Activated T-helper 2 cell treated with anti-CD3 and anti-CD28 coated beads, Interferon-gamma antibody, Interleukin-2, Interleukin-4, amounts not matched to agents 10 μg/mL and 5 μg/mL and 100 μg/mL, durations not matched to agents 14 hours and 24 hours and 36 hours (primary cell): Measurements from ENCODE around the gene MEF2C. TPM values are rescaled to one million over a fixed set of nuclear protein-coding genes. Genes with fewer than 3 reads are reported as not detected.

Source experiments
- DNase-seq: peaks from one replicate; pipeline ENCODE4 v3.0.0; 2021; ENCODE audit warnings: low spot score
- H3K27ac Mint-ChIP-seq: one replicate; pipeline ENCODE4 v1.8.0; 2021; ENCODE audit warnings: mixed read lengths
- H3K27me3 Mint-ChIP-seq: one replicate; pipeline ENCODE4 v1.8.0; 2021; ENCODE audit warnings: low read depth, mixed read lengths
- H3K36me3 Mint-ChIP-seq: one replicate; pipeline ENCODE4 v1.8.0; 2021; ENCODE audit warnings: low read depth, mixed read lengths
- H3K4me1 Mint-ChIP-seq: one replicate; pipeline ENCODE4 v1.8.0; 2021; ENCODE audit warnings: low read depth, mixed read lengths
- H3K4me3 Mint-ChIP-seq: one replicate; pipeline ENCODE4 v1.8.0; 2021; ENCODE audit warnings: low read depth, mild to moderate bottlenecking, moderate library complexity, mixed read lengths
- H3K9me3 Mint-ChIP-seq: one replicate; pipeline ENCODE4 v1.8.0; 2021; ENCODE audit warnings: mixed read lengths
- intact Hi-C: fragments of 100-400 bp; cut with micrococcal nuclease; formaldehyde crosslinking; loops from one replicate; pipeline ENCODE4 v1.15.1; 2023
- total RNA-seq: library from RNA; stranded (reverse); gene quantifications from 2 replicates; pipeline ENCODE4 v1.2.3, GENCODE V29; 2022

The MEF2C gene
- total RNA-seq, 1 donor from 2014 or later: 0.25 TPM

DNA sequence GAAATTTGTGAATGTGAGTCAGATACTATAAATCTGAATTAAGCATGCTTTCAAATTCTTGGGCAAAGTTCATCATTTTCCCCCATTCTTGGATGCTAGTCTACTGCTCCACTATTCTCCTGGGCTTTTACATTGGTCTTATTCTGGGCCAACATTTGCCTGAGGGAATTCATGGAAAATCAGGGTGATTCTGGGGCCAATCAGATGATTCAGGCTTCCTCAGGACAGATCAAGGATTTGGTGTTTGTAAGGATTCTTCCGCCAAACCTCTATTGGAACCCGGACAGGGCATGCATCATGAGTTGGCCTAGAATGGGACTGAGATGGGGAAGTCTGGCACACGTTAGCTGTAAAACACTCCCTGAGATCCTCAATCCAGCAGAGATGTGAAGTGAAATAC is 113.8 kb downstream of the MEF2C start:
- no peaks in the 10 kb centered on the region for H3K36me3 Mint-ChIP-seq

DNA sequence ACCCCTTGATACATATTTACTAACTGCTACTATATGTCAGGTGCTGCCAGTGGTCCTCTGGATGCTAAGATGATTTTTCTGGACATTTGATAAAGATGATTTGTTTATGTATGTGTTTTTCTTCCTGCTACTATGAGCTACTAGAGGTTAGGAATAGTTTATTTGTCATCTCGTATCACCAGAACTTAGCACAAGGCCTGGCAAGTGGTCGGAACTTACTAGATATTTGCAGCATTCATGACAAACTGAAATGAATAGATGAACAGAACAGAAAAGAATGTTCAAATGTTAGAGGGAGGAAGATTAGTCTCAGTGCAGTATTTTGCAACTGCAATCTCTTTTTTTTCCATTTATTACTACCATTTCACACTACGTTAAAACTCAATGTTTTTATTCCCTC is 114.6 kb downstream of the MEF2C start:
- Mint-ChIP-seq H3K36me3 (no peaks in the 10 kb centered on the region), H3K4me3 (no peak overlapping the region), H3K27ac (no peak overlapping the region), H3K4me1 (no peaks in the 10 kb centered on the region), H3K27me3 (peaks cover 18% of the 10 kb centered on the region), H3K9me3 (no peaks in the 10 kb centered on the region)
- DNase-seq: no peak
- intact Hi-C loops: no loop called here

More for the DNA sequence above, 113.8 kb downstream of the MEF2C start:
- intact Hi-C loops: no loop called here
- Mint-ChIP-seq H3K27me3 (peaks cover 18% of the 10 kb centered on the region), H3K9me3 (no peaks in the 10 kb centered on the region), H3K27ac (no peak overlapping the region), H3K4me1 (no peaks in the 10 kb centered on the region), H3K4me3 (no peak overlapping the region)
- no peak for DNase-seq

DNA sequence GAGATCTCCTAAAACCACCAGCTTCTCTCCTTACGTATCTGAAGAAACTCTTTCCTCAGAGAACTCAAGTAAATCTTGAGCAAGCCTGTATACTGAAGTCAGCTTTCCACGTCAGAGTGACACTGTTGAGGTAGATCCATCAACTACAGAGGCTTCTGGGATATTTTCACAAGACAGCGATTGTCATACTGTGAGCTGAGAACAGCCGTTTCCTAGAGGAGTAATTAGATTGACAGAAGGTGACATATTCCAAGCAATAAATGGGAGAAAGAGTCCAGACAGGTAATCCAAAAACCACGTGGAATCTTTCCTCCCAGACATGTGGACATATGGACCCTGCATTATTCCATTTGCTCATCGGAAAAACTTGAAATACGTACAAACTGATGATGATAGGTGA is 117.2 kb downstream of the MEF2C start:
- no peaks in the 10 kb centered on the region for H3K4me1 Mint-ChIP-seq
- no peaks in the 10 kb centered on the region for H3K9me3 Mint-ChIP-seq
- DNase-seq: no peak
- no peak overlapping the region for H3K4me3 Mint-ChIP-seq
- H3K36me3 Mint-ChIP-seq: no peaks in the 10 kb centered on the region
- no peak overlapping the region for H3K27ac Mint-ChIP-seq
- intact Hi-C loops: no loop called here
- peaks cover 24% of the 10 kb centered on the region for H3K27me3 Mint-ChIP-seq

- no peaks in the 10 kb centered on the region for H3K9me3 Mint-ChIP-seq
Observed at GRCh38 chr5:88765171-88765570, 117.8 kb downstream of the MEF2C start.

GRCh38 chr5:88761939-88762338 is 121.0 kb downstream of the MEF2C start:
- H3K27ac Mint-ChIP-seq: no peak overlapping the region

More at GRCh38 chr5:88765171-88765570, 117.8 kb downstream of the MEF2C start:
- no peaks in the 10 kb centered on the region for H3K4me1 Mint-ChIP-seq
- DNase-seq: no peak
- intact Hi-C loops: no loop called here
- H3K27me3 Mint-ChIP-seq: peaks cover 29% of the 10 kb centered on the region
- no peak overlapping the region for H3K27ac Mint-ChIP-seq
- no peaks in the 10 kb centered on the region for H3K36me3 Mint-ChIP-seq
- H3K4me3 Mint-ChIP-seq: no peak overlapping the region

GRCh38 chr5:88761269-88761850 is 121.6 kb downstream of the MEF2C start:
- Mint-ChIP-seq H3K9me3 (no peaks in the 10 kb centered on the region), H3K36me3 (no peaks in the 10 kb centered on the region), H3K27ac (no peak overlapping the region), H3K4me1 (no peaks in the 10 kb centered on the region), H3K27me3 (peaks cover 36% of the 10 kb centered on the region), H3K4me3 (no peak overlapping the region)
- intact Hi-C loops: no loop called here
- no peak for DNase-seq

More at GRCh38 chr5:88761939-88762338, 121.0 kb downstream of the MEF2C start:
- no peaks in the 10 kb centered on the region for H3K4me1 Mint-ChIP-seq
- H3K36me3 Mint-ChIP-seq: no peaks in the 10 kb centered on the region
- H3K4me3 Mint-ChIP-seq: no peak overlapping the region
- intact Hi-C loops: no loop called here
- peaks cover 35% of the 10 kb centered on the region for H3K27me3 Mint-ChIP-seq
- no peak for DNase-seq
- no peaks in the 10 kb centered on the region for H3K9me3 Mint-ChIP-seq

DNA sequence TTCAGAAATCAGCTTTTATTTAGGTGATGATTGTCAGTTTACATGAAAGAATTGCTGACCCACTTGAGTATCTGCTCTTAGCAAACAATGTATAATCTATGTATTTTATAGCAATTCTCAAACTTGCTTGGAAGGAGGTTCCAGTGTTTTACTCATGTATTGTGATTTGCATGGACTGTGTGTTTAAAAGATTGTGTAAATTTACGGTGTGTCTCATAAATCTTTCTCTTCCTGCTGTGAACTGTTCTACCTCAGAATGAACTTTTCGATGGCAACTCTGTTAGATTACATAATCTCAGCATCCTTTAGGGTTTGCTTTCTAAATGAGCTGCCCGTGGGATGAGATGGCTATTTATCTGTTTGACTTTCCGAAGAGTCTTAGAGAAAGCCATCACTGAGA is 122.5 kb downstream of the MEF2C start:
- no peak for DNase-seq
- H3K9me3 Mint-ChIP-seq: no peaks in the 10 kb centered on the region

GRCh38 chr5:88758591-88758990 is 124.4 kb downstream of the MEF2C start:
- intact Hi-C loops: no loop called here
- no peak overlapping the region for H3K4me3 Mint-ChIP-seq
- H3K9me3 Mint-ChIP-seq: no peaks in the 10 kb centered on the region
- H3K36me3 Mint-ChIP-seq: no peaks in the 10 kb centered on the region
- DNase-seq: no peak
- peaks cover 43% of the 10 kb centered on the region for H3K27me3 Mint-ChIP-seq
- no peaks in the 10 kb centered on the region for H3K4me1 Mint-ChIP-seq
- H3K27ac Mint-ChIP-seq: no peak overlapping the region

More for the DNA sequence above, 122.5 kb downstream of the MEF2C start:
- Mint-ChIP-seq H3K4me1 (no peaks in the 10 kb centered on the region), H3K27me3 (peaks cover 36% of the 10 kb centered on the region), H3K27ac (no peak overlapping the region), H3K36me3 (no peaks in the 10 kb centered on the region), H3K4me3 (no peak overlapping the region)
- intact Hi-C loops: no loop called here

DNA sequence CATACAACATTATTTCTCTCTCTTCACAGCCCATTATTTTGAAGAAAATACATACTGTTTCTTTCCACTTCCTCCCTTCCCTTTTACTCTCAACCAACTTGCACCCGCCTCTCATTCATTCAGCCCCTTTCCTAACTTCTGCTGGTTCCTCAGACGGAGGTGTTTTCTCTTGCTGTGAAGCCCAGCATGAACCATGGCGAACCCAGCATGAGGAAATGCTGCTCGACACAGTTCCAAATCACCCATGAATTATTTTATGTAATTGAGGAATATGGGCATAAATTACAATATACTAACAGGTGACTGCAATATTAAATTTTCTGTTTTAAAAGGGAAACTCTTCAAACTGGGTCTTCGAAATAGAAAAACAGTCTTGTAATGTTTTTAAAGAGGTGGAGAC is 124.8 kb downstream of the MEF2C start:
- H3K4me3 Mint-ChIP-seq: no peak overlapping the region
- intact Hi-C loops: no loop called here
- H3K27me3 Mint-ChIP-seq: peaks cover 43% of the 10 kb centered on the region
- no peaks in the 10 kb centered on the region for H3K4me1 Mint-ChIP-seq
- no peaks in the 10 kb centered on the region for H3K9me3 Mint-ChIP-seq
- H3K36me3 Mint-ChIP-seq: no peaks in the 10 kb centered on the region
- no peak overlapping the region for H3K27ac Mint-ChIP-seq
- no peak for DNase-seq

DNA sequence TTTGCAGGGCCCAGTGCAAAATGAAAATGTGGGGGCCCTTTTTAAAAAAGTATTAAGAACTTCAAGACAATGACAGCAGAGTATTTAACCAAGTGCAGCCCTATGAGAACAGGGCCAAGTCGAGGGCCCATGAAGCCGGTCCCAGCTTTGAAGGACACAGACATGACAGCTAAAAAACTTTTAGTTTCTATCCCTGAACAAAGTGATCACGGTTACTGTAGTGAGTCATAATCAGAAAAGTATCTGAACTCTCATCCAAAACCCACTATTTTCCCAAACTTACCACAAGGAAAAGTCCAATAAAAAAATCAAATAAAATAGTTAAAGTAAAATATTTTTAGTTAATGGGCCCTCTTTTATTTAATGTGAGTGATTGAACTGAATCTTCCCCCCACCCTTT is 126.0 kb downstream of the MEF2C start:
- intact Hi-C loops: no loop called here
- Mint-ChIP-seq H3K4me3 (no peak overlapping the region), H3K27me3 (peaks cover 46% of the 10 kb centered on the region), H3K36me3 (no peaks in the 10 kb centered on the region), H3K27ac (no peak overlapping the region), H3K4me1 (no peaks in the 10 kb centered on the region), H3K9me3 (no peaks in the 10 kb centered on the region)
- no peak for DNase-seq

GRCh38 chr5:88748666-88749065 is 134.3 kb downstream of the MEF2C start:
- Mint-ChIP-seq H3K4me1 (peaks cover 7% of the 10 kb centered on the region), H3K27me3 (peaks cover 27% of the 10 kb centered on the region), H3K4me3 (no peak overlapping the region), H3K36me3 (no peaks in the 10 kb centered on the region), H3K27ac (no peak overlapping the region), H3K9me3 (no peaks in the 10 kb centered on the region)
- intact Hi-C loops: no loop called here
- DNase-seq: no peak

GRCh38 chr5:88746438-88746882 is 136.5 kb downstream of the MEF2C start:
- Mint-ChIP-seq H3K27me3 (peaks cover 24% of the 10 kb centered on the region), H3K4me1 (peaks cover 3% of the 10 kb centered on the region), H3K36me3 (no peaks in the 10 kb centered on the region), H3K27ac (no peak overlapping the region), H3K9me3 (no peaks in the 10 kb centered on the region), H3K4me3 (no peak overlapping the region)
- no peak for DNase-seq
- intact Hi-C loops: no loop called here

DNA sequence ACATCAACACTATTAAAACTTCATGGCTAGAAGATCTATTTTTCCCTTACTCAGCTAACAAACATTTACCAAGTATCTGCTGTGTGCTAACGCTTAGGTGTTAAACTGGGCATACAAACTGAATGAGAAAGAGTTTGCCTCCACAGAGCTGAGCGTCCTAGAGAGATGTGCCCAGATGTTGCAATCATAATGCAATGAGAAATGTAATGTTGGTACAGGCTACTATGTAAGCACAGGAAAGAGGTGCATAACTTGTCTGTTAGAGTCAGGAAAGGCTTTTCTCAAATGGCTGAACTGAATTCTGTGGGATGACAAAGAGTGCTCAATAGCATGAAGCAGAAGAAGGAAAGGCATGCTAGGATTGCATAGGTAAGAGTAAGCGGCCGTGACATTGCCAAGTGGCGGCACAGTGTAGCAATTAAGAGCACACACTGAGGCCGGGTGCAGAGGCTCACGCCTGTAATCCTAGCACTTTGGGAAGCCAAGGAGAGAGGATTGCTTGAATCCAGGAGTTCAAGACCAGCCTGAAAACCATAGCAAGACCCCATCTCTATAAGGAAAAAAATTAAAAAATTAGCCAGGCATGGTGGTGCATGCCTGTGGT is 137.8 kb downstream of the MEF2C start:
- Mint-ChIP-seq H3K4me3 (no peak overlapping the region), H3K9me3 (no peaks in the 10 kb centered on the region), H3K27ac (no peak overlapping the region), H3K4me1 (no peaks in the 10 kb centered on the region), H3K27me3 (peaks cover 24% of the 10 kb centered on the region), H3K36me3 (no peaks in the 10 kb centered on the region)
- no peak for DNase-seq
- intact Hi-C loops: no loop called here
